ENCODE data around the gene INTS7.

Gene INTS7

GRCh38 chr1:212035123-212035834 is at the start of gene INTS7, which contains the start of gene DTL:
Gene INTS7, minus strand, starts transcription at chr1:212035557. Its CDS starts 120 bp downstream, at chr1:212035437.
Gene DTL, plus strand, starts transcription at chr1:212035748. Its CDS starts 143 bp downstream, at chr1:212035891.
- DNase-seq, result peak; percentile 99

GRCh38 chr1:212082765-212083406 is 47.5 kb upstream of the INTS7 start:
- DNase-seq, result no peak

GRCh38 chr1:212078826-212079225 is 43.5 kb upstream of the INTS7 start:
- DNase-seq, result no peak

- DNase-seq, result no peak
Observed at GRCh38 chr1:212077028-212077427, 41.7 kb upstream of the INTS7 start.

- no peak for DNase-seq
Observed at GRCh38 chr1:212074856-212075255, 39.5 kb upstream of the INTS7 start.

- no peak for DNase-seq
Observed at GRCh38 chr1:212074313-212074712, 39.0 kb upstream of the INTS7 start.

GRCh38 chr1:212073490-212073889 is 38.1 kb upstream of the INTS7 start:
- DNase-seq, result no peak

GRCh38 chr1:212072047-212072446 is 36.7 kb upstream of the INTS7 start:
- DNase-seq, result no peak

- DNase-seq, result no peak
Observed at GRCh38 chr1:212070720-212071302, 35.5 kb upstream of the INTS7 start.

- no peak for DNase-seq
Observed at GRCh38 chr1:212067787-212068186, 32.4 kb upstream of the INTS7 start.

- no peak for DNase-seq
Observed at GRCh38 chr1:212062832-212063438, 27.6 kb upstream of the INTS7 start.

- DNase-seq, result no peak
Observed at GRCh38 chr1:212060632-212061472, 25.5 kb upstream of the INTS7 start.

GRCh38 chr1:212055333-212055732 is 20.0 kb upstream of the INTS7 start:
- DNase-seq, result no peak

- no peak for DNase-seq
Observed at GRCh38 chr1:212053993-212054392, 18.6 kb upstream of the INTS7 start.

GRCh38 chr1:212045981-212046380 is 10.6 kb upstream of the INTS7 start:
- no peak for DNase-seq

GRCh38 chr1:212044851-212045250 is 9.5 kb upstream of the INTS7 start:
- DNase-seq, result no peak

- no peak for DNase-seq
Observed at GRCh38 chr1:212042436-212042835, 7.1 kb upstream of the INTS7 start.

- DNase-seq, result no peak
Observed at GRCh38 chr1:212040629-212041412, 5.5 kb upstream of the INTS7 start.

- DNase-seq, result no peak
Observed at GRCh38 chr1:212039622-212040021, 4.3 kb upstream of the INTS7 start.

GRCh38 chr1:212037900-212038299 is 2.5 kb upstream of the INTS7 start:
- no peak for DNase-seq

- DNase-seq, result no peak
Observed at GRCh38 chr1:212035835-212036605, 663 bp upstream of the INTS7 start.
